Gastroesophageal sphincter (tissue), 4 donors: ENCODE results near the gene ANG. TPM values are rescaled to one million over a fixed set of nuclear protein-coding genes. Genes with fewer than 3 reads are reported as not detected.
"Not testable (repeated sequence)": the region's sequence is repeated elsewhere in the genome, so short reads cannot be mapped to it uniquely, and the experiment has no call there.

Source experiments
- ATAC-seq: fragments of 150-250 bp; one replicate; pipeline ENCODE4 v1.9.1; 2016; ENCODE audit warnings: mild to moderate bottlenecking, moderate library complexity
- H3K27ac ChIP-seq, 4 donors: fragments of 200-600 bp; sonication (generic) in 3 of 4; 1 replicate in 3 of 4; 2 replicates in 1 of 4; pipeline ENCODE4 v1.5.1; 2016 to 2019
- H3K27me3 ChIP-seq: fragments of 200-600 bp; sonication (generic); one replicate; pipeline ENCODE4 v1.5.1; 2019
- H3K36me3 ChIP-seq, 2 donors: fragments of 200-600 bp; sonication (generic); one replicate each; pipeline ENCODE4 v1.5.1; 2019; ENCODE audit warnings: control low read depth in 1 of 2
- H3K4me1 ChIP-seq, 3 donors: fragments of 200-600 bp; sonication (generic); 1 replicate in 2 of 3; 2 replicates in 1 of 3; pipeline ENCODE4 v1.5.1; 2016 to 2019; ENCODE audit warnings: control low read depth in 2 of 3
- H3K4me3 ChIP-seq, 2 donors: fragments of 200-600 bp; sonication (generic); one replicate each; pipeline ENCODE4 v1.5.1; 2019; ENCODE audit warnings: mild to moderate bottlenecking in 1 of 2, moderate library complexity in 1 of 2
- H3K9me3 ChIP-seq, 3 donors: fragments of 200-600 bp; sonication (generic); one replicate each; pipeline ENCODE4 v1.5.1; 2017 to 2019; ENCODE audit warnings: control low read depth in 2 of 3
- CTCF ChIP-seq, 4 experiments: fragments of 200-600 bp in 2 of 4; fragments of 450-650 bp in 2 of 4; sonication (generic) in 1 of 4; IDR thresholded peaks; one replicate each; pipeline ENCODE4 v1.5.1; 2017 to 2019; ENCODE audit warnings: antibody characterized with exemption in 4 of 4, mild to moderate bottlenecking in 2 of 4, moderate library complexity in 2 of 4
- EP300 ChIP-seq: sonication (generic); formaldehyde crosslinking; IDR thresholded peaks from one replicate; pipeline ENCODE4 v1.6.1; 2017; ENCODE audit warnings: antibody characterized with exemption, mild to moderate bottlenecking
- POLR2A ChIP-seq, 2 donors: fragments of 450-650 bp; IDR thresholded peaks; one replicate each; pipeline ENCODE4 v1.6.1; 2017; ENCODE audit warnings: antibody characterized with exemption in 2 of 2, mild to moderate bottlenecking in 2 of 2, moderate library complexity in 1 of 2
- POLR2AphosphoS5 ChIP-seq: sonication (generic); formaldehyde crosslinking; IDR thresholded peaks from one replicate; pipeline ENCODE4 v1.6.1; 2017; ENCODE audit warnings: antibody characterized with exemption
- WGBS, 2 donors: methylation state at CpG; one replicate each; pipeline ENCODE4 v1.1.5; 2018; ENCODE audit warnings: low coverage in 1 of 2; 5-methylcytosine and 5-hydroxymethylcytosine counted together
- total RNA-seq, 4 donors: library from RNA; depleted of rRNA; stranded (reverse); fragments of >200 nt; gene quantifications; one replicate each; pipeline ENCODE4 v1.1.0, GENCODE V29; 2016

ANG gene
- total RNA-seq, 4 donors from 2014 or later, result 16.8 to 32.0 (median 25.2) TPM

DNA sequence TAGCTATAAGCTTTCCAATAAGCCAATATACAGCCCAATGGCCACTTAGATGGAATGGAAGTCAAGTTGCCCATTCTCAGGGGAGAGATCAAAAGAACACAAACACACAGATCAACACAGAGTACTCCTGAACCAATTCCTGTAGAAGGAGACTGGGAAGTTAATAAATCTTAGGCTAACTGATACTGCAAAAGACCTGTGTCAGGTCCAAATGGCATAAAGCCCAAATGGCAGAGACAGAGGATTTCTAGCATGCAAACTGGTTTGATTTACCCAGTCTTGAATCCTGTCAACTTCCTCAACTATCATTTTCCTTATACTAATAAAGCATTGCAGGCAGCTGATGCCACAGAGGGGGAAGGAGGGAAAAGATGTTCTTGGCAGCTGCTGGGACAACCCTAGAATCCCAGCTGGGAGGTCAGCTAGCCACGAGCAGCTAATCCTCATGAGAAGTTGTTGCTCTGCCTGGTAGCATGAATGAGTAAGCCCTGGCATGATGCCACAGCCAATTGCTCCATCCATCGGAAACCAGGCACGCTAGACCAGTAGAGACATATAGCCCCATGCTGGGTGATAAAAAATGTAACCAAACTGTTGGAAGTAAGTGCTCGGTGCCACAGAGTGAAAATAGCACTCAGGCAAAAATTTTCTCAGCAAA is 26.2 kb downstream of the ANG start:
- H3K4me3 ChIP-seq, result no peak overlapping the region
- H3K9me3 ChIP-seq, result no peaks in the 10 kb centered on the region
- no peaks in the 10 kb centered on the region for H3K4me1 ChIP-seq
- TF ChIP-seq POLR2AphosphoS5 (peak; percentile 29), POLR2A (IDR thresholded peaks at IDR 0.05) (no peak)
- WGBS, 2 donors, result 29 to 79% methylated on average over 3 of the region's 4 CpGs
- peak overlapping the region in 1 of 4 donors; percentile 39 for H3K27ac ChIP-seq
- H3K27me3 ChIP-seq, result peaks cover 23% of the 10 kb centered on the region
- H3K36me3 ChIP-seq, result no peaks in the 10 kb centered on the region
- ATAC-seq, result peak; percentile 76

- ATAC-seq, result no peak
- Histone ChIP-seq H3K36me3 (no peaks in the 10 kb centered on the region), H3K9me3 (no peaks in the 10 kb centered on the region), H3K4me1 (no peaks in the 10 kb centered on the region), H3K4me3 (no peak overlapping the region), H3K27ac (no peak overlapping the region), H3K27me3 (peaks cover 45% of the 10 kb centered on the region)
- 84 to 92% methylated on average over 3 to 4 of the region's 4 CpGs for WGBS, 2 donors
- TF ChIP-seq POLR2AphosphoS5 (no peak), EP300 (no peak), POLR2A (IDR thresholded peaks at IDR 0.05) (no peak), CTCF (IDR thresholded peaks at IDR 0.05) (no peak)
Observed at GRCh38 chr14:20719777-20720176, 31.2 kb downstream of the ANG start.

DNA sequence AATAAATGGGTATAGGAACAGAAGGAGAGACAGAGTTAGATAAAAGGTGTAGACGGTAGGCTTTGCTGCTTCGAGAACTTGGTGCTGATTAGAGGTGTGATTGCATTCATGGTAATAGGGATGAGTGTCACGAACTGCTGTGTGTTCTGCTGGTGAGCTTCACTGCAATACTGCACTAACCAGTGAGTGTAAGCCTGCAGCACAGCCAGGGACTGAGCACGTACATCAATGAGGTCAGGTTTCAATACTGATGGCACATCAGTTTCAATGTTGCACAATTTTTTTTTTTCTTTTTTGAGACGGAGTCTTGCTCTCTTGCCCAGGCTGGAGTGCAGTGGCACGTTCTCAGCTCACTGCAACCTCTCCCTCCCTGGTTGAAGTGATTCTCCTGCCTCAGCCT is 32.2 kb downstream of the ANG start:
- ATAC-seq, result no peak
- TF ChIP-seq POLR2AphosphoS5 (no peak), CTCF (IDR thresholded peaks at IDR 0.05) (no peak), POLR2A (IDR thresholded peaks at IDR 0.05) (no peak), EP300 (no peak)
- Histone ChIP-seq H3K27me3 (peaks cover 55% of the 10 kb centered on the region), H3K4me1 (no peaks in the 10 kb centered on the region), H3K4me3 (no peak overlapping the region), H3K36me3 (no peaks in the 10 kb centered on the region), H3K9me3 (no peaks in the 10 kb centered on the region), H3K27ac (no peak overlapping the region)
- WGBS, 2 donors, result 71 to 85% methylated on average over 4 to 5 of the region's 6 CpGs

GRCh38 chr14:20722016-20722415 is 33.5 kb downstream of the ANG start:
- 85 to 100% methylated on average over 2 to 8 of the region's 12 CpGs for WGBS, 2 donors
- no peak for ATAC-seq

GRCh38 chr14:20723488-20723887 is 34.9 kb downstream of the ANG start:
- peak; percentile 25 for ATAC-seq
- TF ChIP-seq POLR2AphosphoS5 (no peak), EP300 (no peak), CTCF (IDR thresholded peaks at IDR 0.05) (no peak), POLR2A (IDR thresholded peaks at IDR 0.05) (no peak)
- no peaks in the 10 kb centered on the region for H3K36me3 ChIP-seq
- H3K27me3 ChIP-seq, result peaks cover 35% of the 10 kb centered on the region
- no peaks in the 10 kb centered on the region for H3K9me3 ChIP-seq
- no peaks in the 10 kb centered on the region for H3K4me1 ChIP-seq
- H3K27ac ChIP-seq, result no peak overlapping the region
- peak overlapping the region in 1 of 2 donors; percentile 24 for H3K4me3 ChIP-seq
- WGBS, 2 donors, result 20% methylated on average over 1 of the region's 28 CpGs; no CpG with 5 or more reads in 1 of the 2 donors

More at GRCh38 chr14:20722016-20722415, 33.5 kb downstream of the ANG start:
- Histone ChIP-seq H3K9me3 (no peaks in the 10 kb centered on the region), H3K4me1 (no peaks in the 10 kb centered on the region), H3K4me3 (no peak overlapping the region), H3K27ac (no peak overlapping the region), H3K36me3 (no peaks in the 10 kb centered on the region), H3K27me3 (peaks cover 49% of the 10 kb centered on the region)
- TF ChIP-seq POLR2A (IDR thresholded peaks at IDR 0.05) (no peak), EP300 (no peak), POLR2AphosphoS5 (no peak), CTCF (IDR thresholded peaks at IDR 0.05) (no peak)

- WGBS, 2 donors, result 80 to 81% methylated on average over 1 to 3 of the region's 3 CpGs
Observed at GRCh38 chr14:20726121-20726520, 37.6 kb downstream of the ANG start.

More at GRCh38 chr14:20726121-20726520, 37.6 kb downstream of the ANG start:
- H3K36me3 ChIP-seq, H3K4me3 ChIP-seq, H3K4me1 ChIP-seq, H3K27ac ChIP-seq, ATAC-seq, H3K9me3 ChIP-seq: not testable (repeated sequence)
- peaks cover 34% of the 10 kb centered on the region for H3K27me3 ChIP-seq
